Skeletal muscle cell (primary cell): ENCODE results near the gene ERLEC1.
"Not testable (repeated sequence)": the region's sequence is repeated elsewhere in the genome, so short reads cannot be mapped to it uniquely, and the experiment has no call there.

ENCODE experiments used
- DNase-seq: peaks from one replicate; pipeline ENCODE4 v3.0.0-alpha.2; 2010; ENCODE audit warnings: low read depth
- H3K4me3 ChIP-seq: 2 replicates; pipeline ENCODE4 v1.5.1; 2011; ENCODE audit warnings: low read depth, mild to moderate bottlenecking, control low read depth, low read length, moderate library complexity

Gene ERLEC1

GRCh38 chr2:53826587-53827397 is 39.9 kb downstream of the ERLEC1 start:
- DNase-seq, result no peak
- no peak overlapping the region for H3K4me3 ChIP-seq

DNA sequence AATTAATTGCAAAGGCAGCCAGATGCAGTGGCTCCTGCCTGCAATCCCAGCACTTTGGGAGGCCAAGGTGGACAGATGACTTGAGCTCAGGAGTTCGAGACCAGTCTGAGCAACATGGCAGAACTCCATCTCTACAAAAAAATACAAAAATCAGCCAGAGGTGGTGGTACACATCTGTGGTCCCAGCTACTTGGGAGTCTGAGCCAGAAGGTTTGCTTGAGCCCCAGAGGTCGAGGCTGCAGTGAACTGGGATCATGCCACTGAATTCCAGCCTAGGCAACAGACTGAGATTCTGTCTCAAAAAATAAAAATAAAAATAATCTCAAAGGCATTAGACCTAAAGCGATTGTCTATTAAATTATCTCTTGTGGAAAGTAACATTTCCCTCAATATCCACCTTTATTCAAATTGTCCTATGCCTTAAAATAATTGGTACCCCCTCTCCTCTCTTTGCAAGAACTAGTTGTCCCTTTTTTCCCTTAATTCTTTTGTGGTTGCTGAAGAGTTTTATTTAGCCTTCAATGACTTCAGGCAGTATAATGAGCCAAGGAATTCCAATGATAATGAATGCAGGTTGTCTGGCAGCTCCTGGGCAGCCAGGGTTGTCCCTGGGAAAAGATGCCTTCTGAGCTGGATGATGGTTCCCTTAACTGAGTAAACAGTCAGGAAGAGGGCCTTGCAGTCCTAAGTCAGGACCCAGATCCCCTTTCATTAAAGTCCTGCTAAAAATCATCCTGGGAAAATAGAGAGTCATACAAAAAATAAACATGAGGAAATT is 40.7 kb downstream of the ERLEC1 start:
- H3K4me3 ChIP-seq, result no peak overlapping the region
- no peak for DNase-seq

DNA sequence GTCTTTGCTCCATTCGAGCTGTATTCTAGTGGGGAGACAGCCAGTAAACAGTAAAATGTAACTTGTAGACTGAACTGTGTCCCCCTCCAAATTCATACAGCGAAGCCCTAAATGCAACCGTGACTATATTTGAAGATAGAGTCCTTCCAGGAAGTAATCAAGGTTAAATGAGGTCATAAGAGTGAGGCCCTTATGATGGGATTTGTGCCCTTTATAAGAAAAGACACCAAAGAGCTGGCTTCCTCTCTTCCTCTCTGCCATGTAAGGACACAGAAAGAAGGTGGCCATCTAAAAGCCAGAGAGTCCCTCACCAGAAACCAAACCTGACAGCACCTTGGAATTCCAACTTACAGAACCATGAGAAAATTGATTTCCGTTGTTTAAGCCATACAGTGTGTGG is 41.5 kb downstream of the ERLEC1 start:
- no peak overlapping the region for H3K4me3 ChIP-seq
- DNase-seq, result no peak

DNA sequence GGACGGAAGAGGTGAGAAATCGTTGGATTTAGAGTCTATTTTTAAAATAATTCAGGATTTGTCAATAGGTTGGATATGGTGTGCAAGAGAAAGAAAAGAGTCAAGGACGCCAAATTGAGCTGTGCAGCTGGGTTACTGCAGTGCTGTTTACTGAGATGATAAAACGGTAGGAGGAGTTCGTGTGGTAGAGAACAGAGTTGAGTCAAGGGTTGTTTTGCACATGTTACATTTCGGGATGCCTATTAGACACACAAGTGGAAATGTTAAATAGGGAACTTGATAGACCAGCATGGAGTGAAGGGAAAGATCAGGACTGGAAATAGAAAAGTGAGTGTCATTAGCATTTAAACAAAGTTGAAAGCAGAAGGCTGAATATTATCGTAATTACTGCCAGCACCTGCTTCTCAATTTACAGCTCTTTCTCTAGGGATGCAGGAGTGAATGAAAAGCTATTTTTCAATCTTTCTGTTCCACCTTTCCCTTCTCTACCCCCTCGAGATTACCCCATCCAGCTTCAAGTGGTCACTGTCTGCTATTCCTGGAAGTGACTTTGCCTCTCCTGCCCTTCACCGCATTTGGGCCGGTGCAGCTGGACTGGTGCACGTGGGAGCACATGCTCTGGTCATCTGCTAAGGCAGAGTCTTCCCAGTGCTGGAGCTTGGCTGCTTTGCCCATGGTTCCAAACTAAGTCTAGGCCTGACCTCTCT is 42.6 kb downstream of the ERLEC1 start:
- DNase-seq, result no peak
- no peak overlapping the region for H3K4me3 ChIP-seq

- DNase-seq, H3K4me3 ChIP-seq: not testable (repeated sequence)
Measured at GRCh38 chr2:53829980-53830290, 43.1 kb downstream of the ERLEC1 start.

GRCh38 chr2:53840580-53840979 is 53.7 kb downstream of the ERLEC1 start:
- DNase-seq, result no peak
- no peak overlapping the region for H3K4me3 ChIP-seq

- not testable (repeated sequence) for DNase-seq, H3K4me3 ChIP-seq
Measured at GRCh38 chr2:53841651-53842050, 54.8 kb downstream of the ERLEC1 start.

- H3K4me3 ChIP-seq, result no peak overlapping the region
- DNase-seq, result no peak
Measured at GRCh38 chr2:53842891-53843290, 56.0 kb downstream of the ERLEC1 start.

DNA sequence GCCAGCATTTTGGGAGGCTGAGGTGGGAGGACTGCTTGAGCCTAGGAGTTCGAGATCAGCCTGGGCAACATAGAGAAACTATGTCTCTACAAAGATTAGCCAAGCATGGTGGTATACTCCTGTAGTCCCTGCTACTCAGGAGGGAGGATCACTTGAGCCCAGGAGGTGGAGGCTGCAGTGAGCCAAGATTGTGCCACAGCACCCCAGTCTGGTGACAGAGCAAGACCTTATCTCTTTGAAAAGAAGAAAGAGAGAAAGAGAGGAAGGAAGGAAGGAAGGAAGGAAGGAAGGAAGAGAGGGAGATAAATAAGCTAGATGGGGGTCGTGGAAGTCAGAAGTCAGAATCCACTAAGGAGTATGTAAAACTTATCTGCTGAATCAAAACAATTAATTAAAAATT is 56.8 kb downstream of the ERLEC1 start:
- no peak overlapping the region for H3K4me3 ChIP-seq
- no peak for DNase-seq

DNA sequence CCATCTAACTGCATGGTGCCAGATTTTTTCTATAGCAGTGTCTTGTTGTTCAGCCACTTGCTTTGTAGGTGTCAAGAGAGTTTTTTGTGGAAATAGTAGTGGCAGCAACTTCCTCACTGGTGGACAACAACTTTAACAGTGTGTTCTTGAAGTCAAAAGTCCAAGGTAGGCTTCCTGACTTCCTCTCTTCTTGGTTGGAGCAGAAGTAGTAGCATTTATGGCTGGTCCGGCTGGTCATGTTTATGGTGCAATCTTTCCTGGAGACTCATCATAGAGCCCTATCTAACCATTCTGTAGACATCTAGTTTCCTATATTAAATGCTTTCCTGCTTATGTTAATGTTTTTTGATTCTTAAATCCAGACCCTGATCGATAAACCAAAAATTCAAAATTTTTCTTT is 61.2 kb downstream of the ERLEC1 start:
- H3K4me3 ChIP-seq, result no peak overlapping the region
- no peak for DNase-seq

DNA sequence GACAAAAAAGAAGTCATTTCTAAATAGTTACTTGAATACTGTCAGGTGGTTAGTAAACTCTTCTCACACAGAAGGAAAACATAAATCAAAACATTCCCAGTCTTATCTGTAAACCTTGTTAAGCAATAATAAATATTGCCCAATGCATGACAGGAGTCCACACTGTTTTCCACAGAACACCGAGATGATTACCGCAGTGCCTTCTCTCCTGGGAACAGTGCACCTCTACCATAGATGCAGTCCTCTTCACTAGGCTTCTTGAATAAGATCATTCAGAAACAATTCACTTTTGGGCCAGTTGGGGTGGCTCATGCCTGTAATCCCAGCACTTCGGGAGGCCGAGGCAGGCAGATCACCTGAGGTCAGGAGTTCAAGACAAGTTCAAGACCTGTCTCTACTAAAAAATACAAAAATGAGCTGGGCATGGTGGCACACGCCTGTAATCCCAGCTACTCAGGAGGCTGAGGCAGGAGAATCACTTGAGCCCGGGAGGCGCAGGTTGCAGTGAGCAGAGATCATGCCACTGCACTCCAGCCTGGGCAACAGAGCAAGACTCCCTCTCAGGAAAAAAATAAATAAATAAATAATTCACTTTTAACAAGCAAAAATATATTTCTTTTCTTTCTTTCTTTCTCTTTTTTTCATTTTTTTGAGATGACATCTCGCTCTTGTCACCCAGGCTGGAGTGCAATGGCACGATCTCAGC is 64.4 kb downstream of the ERLEC1 start:
- H3K4me3 ChIP-seq, DNase-seq: not testable (repeated sequence)

DNA sequence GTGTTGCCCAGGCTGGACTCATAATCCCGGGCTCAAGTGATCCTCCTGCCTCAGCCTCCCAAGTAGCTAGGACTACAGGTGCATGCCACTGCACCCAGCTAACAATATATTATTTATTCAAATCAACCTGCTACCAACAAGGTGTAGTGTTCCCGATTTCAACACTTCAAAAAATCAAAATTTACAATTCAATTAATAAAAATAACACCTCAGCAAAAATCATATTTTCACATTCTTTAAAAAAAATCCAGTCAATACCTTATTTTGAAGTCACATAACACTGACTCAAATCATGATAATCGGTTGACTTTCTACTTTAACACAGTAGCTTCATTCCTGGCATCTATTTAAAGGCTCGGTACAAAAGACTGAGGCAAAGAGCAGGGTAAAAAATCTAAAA is 65.7 kb downstream of the ERLEC1 start:
- no peak overlapping the region for H3K4me3 ChIP-seq
- no peak for DNase-seq

DNA sequence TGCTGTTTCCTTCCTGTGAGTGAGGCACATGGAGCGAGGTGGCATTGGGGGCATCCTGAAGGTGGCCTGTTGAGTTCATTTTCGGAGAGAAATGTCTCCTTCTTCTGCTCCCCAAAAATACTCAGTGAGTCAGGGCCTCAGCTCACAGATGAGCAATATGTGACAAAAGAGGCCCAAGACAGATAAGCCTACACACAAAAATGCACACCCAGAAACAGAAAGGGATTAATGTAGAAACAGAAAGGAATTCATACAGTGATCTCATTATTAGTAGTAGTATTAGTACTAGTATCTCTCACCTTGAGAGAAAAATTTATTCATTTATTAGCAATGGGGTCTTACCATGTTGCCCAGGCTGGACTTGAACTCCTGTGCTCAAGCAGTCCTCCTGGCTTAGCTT is 67.8 kb downstream of the ERLEC1 start:
- DNase-seq, result no peak
- no peak overlapping the region for H3K4me3 ChIP-seq

- no peak overlapping the region for H3K4me3 ChIP-seq
- DNase-seq, result no peak
Measured at GRCh38 chr2:53856272-53856671, 69.4 kb downstream of the ERLEC1 start.

DNA sequence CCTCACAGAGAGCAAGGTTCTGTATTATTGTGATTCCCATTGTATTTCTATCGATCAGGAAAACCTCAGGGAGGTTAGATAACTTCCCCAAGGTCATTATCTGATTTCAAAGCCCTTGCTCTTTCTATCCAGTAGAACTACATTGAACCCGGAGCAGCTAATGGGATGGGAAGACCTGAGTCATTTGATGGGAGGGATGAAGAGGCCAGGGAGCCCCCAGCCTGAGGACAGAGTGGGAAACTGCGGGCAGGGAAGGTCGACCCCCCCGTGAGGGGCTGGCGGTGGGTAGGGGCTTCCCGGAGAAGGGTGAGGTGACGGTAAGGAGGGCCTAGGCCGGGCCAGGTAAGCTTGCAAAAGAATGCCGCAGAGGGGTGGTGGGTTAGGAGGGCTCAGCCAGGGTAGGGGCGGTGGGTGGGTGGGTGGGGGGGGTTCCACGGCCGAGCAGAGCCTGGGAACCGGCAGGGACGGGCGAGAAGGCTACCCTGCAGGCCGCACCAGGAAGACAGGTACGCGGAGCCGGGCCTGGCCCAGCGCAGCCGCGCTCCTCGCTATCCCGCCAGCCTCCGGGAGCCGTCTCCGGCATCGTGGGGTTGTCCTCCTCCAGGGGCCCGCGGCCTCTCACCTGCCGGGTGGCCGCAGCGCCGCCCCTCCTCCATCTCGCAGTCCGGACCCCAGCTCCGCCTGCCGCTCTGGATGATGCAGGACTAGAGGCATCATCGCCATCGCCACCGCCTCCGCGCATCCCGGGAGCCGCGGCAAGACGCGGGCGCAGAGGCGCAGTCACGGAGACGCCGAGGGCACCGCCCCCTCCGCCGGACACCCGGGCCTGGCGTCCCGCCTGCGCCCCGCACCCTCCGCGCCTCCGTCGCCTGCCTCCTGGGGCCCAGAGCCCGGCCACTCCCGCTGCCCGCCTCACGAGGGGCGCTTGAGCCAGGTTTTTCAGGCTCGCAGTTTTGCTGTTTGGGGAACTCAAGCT is 72.7 kb downstream of the ERLEC1 start, which contains the start of gene GPR75:
GPR75 (minus strand) TSS at position 762 of the 976 bp plus-strand sequence. CDS start 5,211 bp downstream, outside the sequence.
- H3K4me3 ChIP-seq, result peak within 1 kb of the TSS; percentile 50
- DNase-seq, result no peak

GRCh38 chr2:53861824-53862223 is 75.0 kb downstream of the ERLEC1 start:
- DNase-seq, result no peak
- no peak overlapping the region for H3K4me3 ChIP-seq

- DNase-seq, result no peak
- no peak overlapping the region for H3K4me3 ChIP-seq
Measured at GRCh38 chr2:53863538-53864227, 76.8 kb downstream of the ERLEC1 start.

DNA sequence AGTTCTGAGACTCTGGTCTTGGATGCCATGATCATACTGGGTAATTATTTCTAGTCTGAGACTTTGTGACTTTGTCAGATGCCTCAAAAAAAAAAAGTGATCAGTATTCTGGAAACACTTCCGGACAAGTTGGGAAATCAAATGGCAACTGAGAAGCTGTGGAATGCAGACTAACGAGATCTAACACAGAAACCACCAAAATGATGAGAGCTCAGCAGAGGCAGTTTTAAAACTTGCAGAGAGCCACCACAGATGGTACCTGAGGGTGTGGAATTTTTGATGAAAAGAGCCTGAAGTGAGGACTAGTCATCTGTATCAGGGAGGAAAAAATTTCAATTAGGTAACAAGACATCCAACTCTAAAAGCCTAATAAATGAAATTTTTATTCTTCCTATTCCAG is 78.4 kb downstream of the ERLEC1 start:
- DNase-seq, result no peak
- H3K4me3 ChIP-seq, result no peak overlapping the region
